GM21723 (cell line): ENCODE data around the gene HOXD9.

Source experiments
- ATAC-seq: cut with Tn5 transposase; IDR thresholded peaks from one replicate; pipeline ENCODE4 v1.9.1; 2021; ENCODE audit warnings: mild to moderate bottlenecking, moderate library complexity; ENCODE audit not compliant: unreplicated experiment

The HOXD9 gene

GRCh38 chr2:176164611-176165369 lies 42.3 kb downstream of the HOXD9 start:
- no peak for ATAC-seq

- no peak for ATAC-seq
Observed at GRCh38 chr2:176165370-176166050, 43.0 kb downstream of the HOXD9 start.

- no peak for ATAC-seq
Observed at GRCh38 chr2:176166272-176166671, 43.8 kb downstream of the HOXD9 start.

- no peak for ATAC-seq
Observed at GRCh38 chr2:176167398-176167797, 44.9 kb downstream of the HOXD9 start.

- ATAC-seq: no peak
Observed at GRCh38 chr2:176169181-176169580, 46.7 kb downstream of the HOXD9 start.

- ATAC-seq: no peak
Observed at GRCh38 chr2:176169711-176170110, 47.2 kb downstream of the HOXD9 start.

- no peak for ATAC-seq
Observed at GRCh38 chr2:176170602-176171305, 48.2 kb downstream of the HOXD9 start.

- no peak for ATAC-seq
Observed at GRCh38 chr2:176171351-176172006, 49.0 kb downstream of the HOXD9 start.

GRCh38 chr2:176172007-176172894 lies 49.7 kb downstream of the HOXD9 start:
- ATAC-seq: no peak

- ATAC-seq: no peak
Observed at GRCh38 chr2:176172895-176173566, 50.5 kb downstream of the HOXD9 start.

GRCh38 chr2:176173567-176174381 lies 51.3 kb downstream of the HOXD9 start:
- ATAC-seq: no peak

GRCh38 chr2:176174382-176174823 lies 51.9 kb downstream of the HOXD9 start:
- ATAC-seq: no peak
